ENCODE results near the gene CDK2AP2.

The CDK2AP2 gene

DNA sequence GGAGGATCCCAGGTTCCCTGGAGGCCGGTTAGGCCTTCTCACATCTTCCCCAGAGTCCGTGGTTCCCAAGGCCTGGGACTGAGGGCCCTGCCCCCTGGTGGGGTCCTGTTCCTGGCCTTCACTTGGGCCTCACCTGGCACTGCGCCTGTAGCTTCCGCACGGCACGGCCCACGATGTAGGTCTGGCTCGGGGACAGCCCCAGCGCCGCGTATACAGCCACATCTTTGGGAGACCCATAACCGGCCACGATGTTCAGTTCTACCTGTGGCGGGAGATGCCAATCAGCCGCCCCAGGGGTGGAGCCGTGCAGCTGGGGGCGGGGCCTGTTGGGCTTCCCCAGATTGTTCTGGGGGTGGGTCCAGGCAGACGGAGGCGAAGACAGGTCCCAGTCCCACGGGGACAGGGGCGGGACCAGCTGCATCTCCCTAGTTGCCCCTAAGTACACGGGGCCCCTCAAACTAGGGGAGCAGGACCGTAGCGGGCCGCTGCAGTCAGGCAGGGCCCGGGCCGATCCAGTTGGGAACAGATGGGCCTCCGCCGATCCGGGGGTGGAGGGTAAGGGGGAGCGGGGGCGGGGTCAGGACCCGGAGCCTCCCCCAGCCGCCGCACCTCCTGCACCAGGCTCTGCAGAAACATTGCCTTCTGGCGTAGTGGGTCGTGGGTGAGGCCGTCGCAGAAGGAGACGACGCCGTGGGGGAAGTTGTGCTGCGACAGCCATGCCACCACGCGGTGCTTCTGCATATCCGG, 15.0 kb downstream of the CDK2AP2 start:
- DNase-seq (ENCODE audit: insufficient read length, low spot score) (peak; percentile 55), FAIRE-seq (no peak)
- TF ChIP-seq TAF1 (IDR thresholded peaks at IDR 0.05; ENCODE audit: low read depth, low read length) (no peak), PAX5 (IDR thresholded peaks at IDR 0.05; ENCODE audit: insufficient read depth, low read length, severe bottlenecking) (no peak), POLR2AphosphoS5 (IDR thresholded peaks at IDR 0.05; ENCODE audit: low read depth, low read length) (no peak), SPI1 (IDR thresholded peaks at IDR 0.05; ENCODE audit: low read depth, low read length) (no peak), POU2F2 (IDR thresholded peaks at IDR 0.05; ENCODE audit: low read depth, low read length) (no peak), POLR2A (IDR thresholded peaks at IDR 0.05; ENCODE audit: low read depth, low read length) (no peak)

DNA sequence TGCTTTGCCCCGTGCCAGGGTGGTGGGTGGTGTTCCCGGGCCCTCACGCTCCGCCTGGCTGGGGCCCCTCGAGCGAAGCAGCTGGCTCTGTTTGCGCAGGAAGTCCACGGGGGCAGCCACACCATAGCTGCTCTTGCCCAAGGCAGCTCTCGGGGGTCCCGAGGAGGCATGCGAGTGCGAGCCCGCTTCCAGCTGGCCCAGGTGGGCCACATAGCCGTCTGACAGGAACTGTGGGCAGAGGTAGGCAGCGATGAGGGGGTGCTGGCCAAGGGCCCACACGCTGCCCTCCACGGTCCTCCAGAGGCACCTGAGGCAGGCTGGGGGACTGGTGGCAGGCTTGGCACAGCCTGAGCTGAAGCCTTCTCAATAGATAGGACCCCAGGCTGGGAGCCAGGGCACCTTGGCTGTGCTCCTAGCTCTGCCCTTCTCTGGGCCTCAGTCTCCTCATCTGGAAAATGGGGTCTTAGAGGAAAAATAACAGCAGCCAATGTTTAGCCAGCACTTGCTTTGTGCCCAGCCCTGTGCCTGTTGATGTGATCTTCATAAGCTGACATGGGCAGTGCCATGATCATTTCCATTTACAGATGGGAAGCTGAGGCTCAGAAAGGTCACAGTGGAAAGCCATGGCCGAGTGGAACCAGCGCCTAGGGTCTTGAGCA, 15.8 kb downstream of the CDK2AP2 start:
- DNase-seq (ENCODE audit: insufficient read length, low spot score) (no peak), FAIRE-seq (no peak)
- TF ChIP-seq POLR2A (IDR thresholded peaks at IDR 0.05; ENCODE audit: low read depth, low read length) = no peak
- TF ChIP-seq POU2F2 (IDR thresholded peaks at IDR 0.05; ENCODE audit: low read depth, low read length) = no peak

DNA sequence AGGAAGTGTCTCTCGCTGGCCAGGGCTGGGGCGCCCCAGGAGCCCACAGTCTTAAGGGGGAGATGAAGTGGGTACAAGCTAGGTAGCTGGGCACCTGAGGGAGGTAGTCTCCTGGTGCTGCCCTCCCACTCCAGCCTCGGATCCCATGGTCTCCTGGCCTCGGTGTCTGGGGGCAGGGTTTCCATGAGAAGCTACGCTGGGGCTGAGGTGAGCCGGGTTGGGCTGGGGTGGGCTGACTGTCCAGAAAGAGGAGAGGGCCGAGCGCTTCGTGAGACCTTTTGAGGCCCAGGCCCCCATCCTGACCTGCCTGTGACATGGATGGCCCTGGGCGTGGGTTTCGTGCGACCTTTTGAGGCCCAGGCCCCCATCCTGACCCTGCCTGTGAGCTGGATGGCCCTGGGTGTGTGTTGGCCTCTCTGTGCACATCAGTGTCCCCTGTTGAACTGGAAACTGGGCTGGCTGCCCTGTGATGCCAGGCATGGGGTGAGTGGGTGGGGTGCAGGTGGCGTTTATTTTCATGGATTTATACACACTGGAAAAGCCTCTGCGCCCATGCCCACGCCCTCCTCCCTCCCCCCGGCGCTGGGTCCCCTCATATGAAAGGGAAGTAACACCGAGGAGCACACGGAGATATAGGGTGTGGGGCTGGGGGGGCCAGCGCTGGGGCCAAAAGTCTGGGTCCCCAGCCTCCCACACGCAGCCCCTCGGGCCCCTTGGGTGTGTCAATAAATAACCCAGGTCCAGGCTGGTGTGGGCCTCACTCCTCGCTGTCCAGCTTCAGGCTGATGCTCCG, 16.5 kb downstream of the CDK2AP2 start:
- FAIRE-seq (no peak), DNase-seq (ENCODE audit: insufficient read length, low spot score) (no peak)
- TF ChIP-seq POLR2AphosphoS5 (IDR thresholded peaks at IDR 0.05; ENCODE audit: low read depth, low read length) = peak; percentile 2; the same call in 1 of the 2 replicates
- no peak for TF ChIP-seq POU2F2 (IDR thresholded peaks at IDR 0.05; ENCODE audit: low read depth, low read length)
- TF ChIP-seq POLR2A (IDR thresholded peaks at IDR 0.05; ENCODE audit: low read depth, low read length) = no peak

DNA sequence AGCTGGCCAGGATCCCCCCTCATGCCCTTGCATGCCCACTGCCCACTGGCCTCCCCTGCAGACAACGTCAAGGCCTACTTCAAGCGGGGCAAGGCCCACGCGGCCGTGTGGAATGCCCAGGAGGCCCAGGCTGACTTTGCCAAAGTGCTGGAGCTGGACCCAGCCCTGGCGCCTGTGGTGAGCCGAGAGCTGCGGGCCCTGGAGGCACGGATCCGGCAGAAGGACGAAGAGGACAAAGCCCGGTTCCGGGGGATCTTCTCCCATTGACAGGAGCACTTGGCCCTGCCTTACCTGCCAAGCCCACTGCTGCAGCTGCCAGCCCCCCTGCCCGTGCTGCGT, 17.3 kb downstream of the CDK2AP2 start:
- DNase-seq (ENCODE audit: insufficient read length, low spot score) = peak; percentile 9
- TF ChIP-seq POU2F2 (IDR thresholded peaks at IDR 0.05; ENCODE audit: low read depth, low read length) (no peak), TAF1 (IDR thresholded peaks at IDR 0.05; ENCODE audit: low read depth, low read length) (no peak), SPI1 (IDR thresholded peaks at IDR 0.05; ENCODE audit: low read depth, low read length) (no peak)
- FAIRE-seq = no peak

DNA sequence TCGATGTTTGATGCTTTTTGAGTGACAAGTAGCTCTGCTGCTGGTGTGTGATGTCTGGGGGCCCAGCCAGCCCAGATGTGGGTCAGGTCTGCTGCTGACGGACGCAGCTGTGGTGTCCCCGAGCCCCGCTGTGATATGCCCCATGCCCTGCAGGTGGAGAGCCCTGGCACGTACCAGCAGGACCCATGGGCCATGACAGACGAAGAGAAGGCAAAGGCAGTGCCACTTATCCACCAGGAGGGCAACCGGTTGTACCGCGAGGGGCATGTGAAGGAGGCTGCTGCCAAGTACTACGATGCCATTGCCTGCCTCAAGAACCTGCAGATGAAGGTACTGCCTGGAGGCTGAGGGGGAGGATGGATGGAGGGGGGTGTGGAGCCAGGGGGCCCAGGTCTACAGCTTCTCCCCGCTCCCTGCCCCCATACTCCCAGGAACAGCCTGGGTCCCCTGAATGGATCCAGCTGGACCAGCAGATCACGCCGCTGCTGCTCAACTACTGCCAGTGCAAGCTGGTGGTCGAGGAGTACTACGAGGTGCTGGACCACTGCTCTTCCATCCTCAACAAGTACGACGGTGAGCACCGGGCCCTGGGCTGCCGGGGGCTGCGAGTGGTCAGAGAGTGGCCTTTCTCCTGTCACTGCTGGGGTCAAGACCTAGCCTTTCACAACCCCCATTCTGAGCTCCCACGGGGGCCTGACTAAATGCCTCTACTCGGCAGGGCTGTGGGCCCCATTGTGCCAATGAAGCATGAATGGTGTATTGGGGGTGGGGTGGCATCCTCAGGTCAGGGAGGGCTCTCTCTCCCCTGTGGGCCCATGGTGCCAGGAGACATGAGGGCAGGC, 17.9 kb downstream of the CDK2AP2 start:
- TF ChIP-seq PAX5 (IDR thresholded peaks at IDR 0.05; ENCODE audit: insufficient read depth, low read length, severe bottlenecking) = no peak
- TF ChIP-seq POLR2AphosphoS5 (IDR thresholded peaks at IDR 0.05; ENCODE audit: low read depth, low read length) = no peak
- no peak for TF ChIP-seq POU2F2 (IDR thresholded peaks at IDR 0.05; ENCODE audit: low read depth, low read length)
- no peak for TF ChIP-seq POLR2A (IDR thresholded peaks at IDR 0.05; ENCODE audit: low read depth, low read length)
- no peak for TF ChIP-seq TAF1 (IDR thresholded peaks at IDR 0.05; ENCODE audit: low read depth, low read length)
- TF ChIP-seq SPI1 (IDR thresholded peaks at IDR 0.05; ENCODE audit: low read depth, low read length) = no peak
- DNase-seq (ENCODE audit: insufficient read length, low spot score) (no peak), FAIRE-seq (no peak)

DNA sequence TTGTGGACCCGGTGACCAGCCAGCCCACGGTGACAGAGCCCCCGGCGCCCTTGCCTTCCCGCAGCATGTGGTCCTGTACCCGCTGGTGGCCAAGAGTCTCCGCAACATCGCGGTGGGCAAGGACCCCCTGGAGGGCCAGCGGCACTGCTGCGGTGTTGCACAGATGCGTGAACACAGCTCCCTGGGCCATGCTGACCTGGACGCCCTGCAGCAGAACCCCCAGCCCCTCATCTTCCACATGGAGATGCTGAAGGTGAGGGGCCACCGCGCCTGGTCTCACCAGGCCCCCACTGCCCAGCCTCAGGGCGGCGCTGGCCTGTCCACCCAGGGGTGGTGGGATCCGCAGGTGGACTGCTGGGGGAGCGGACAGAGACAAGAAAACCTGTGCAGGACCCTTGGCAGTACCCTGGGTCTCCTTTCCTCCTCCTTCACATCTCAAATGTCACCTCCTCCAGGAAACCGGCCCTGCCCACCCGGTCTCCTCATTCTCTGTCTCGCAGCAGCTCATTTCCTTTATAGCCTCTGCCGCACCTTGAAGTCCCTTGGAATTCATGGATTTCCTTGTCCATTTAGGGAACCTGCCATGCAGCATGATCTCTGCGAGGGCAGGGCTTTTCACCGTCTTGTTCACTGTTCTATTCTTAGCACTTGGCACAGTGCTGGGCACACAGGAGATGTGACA, 18.6 kb downstream of the CDK2AP2 start:
- FAIRE-seq (peak; percentile 45), DNase-seq (ENCODE audit: insufficient read length, low spot score) (no peak)
- TF ChIP-seq PAX5 (IDR thresholded peaks at IDR 0.05; ENCODE audit: insufficient read depth, low read length, severe bottlenecking) (no peak), POU2F2 (IDR thresholded peaks at IDR 0.05; ENCODE audit: low read depth, low read length) (no peak), TAF1 (IDR thresholded peaks at IDR 0.05; ENCODE audit: low read depth, low read length) (no peak), POLR2AphosphoS5 (IDR thresholded peaks at IDR 0.05; ENCODE audit: low read depth, low read length) (no peak), POLR2A (IDR thresholded peaks at IDR 0.05; ENCODE audit: low read depth, low read length) (no peak), SPI1 (IDR thresholded peaks at IDR 0.05; ENCODE audit: low read depth, low read length) (no peak)

DNA sequence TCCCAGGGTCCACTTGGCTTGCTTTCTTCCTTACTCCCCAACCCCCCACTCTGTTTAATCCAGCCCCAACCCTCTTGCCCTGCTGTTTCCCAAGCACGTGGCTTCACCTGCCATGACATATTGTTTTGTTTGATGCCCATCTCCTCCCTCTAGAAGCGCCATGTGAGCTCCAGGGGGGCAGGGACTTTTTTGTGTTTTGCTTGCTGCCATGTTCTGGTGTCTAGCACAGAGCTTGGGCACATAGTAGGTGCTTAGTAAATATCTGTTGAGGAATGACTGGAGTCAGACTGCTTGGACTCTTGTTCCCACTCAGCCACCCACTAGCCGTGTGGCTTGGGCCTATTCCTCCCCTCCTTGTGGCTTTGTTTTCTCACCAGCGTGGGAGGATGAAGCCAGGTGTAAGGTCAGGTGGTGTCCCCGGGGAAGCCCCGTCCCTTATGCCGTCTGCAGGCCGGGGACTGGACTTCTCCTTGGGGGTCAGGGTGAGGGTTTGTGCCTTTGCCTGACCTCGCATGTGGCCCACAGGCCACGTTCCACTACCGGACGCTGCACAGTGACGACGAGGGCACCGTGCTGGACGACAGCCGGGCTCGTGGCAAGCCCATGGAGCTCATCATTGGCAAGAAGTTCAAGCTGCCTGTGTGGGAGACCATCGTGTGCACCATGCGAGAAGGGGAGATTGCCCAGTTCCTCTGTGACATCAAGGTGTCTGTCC, 21.3 kb downstream of the CDK2AP2 start:
- no peak for TF ChIP-seq PAX5 (IDR thresholded peaks at IDR 0.05; ENCODE audit: insufficient read depth, low read length, severe bottlenecking)
- TF ChIP-seq TAF1 (IDR thresholded peaks at IDR 0.05; ENCODE audit: low read depth, low read length) = no peak
- peak; percentile 82 for TF ChIP-seq SPI1 (IDR thresholded peaks at IDR 0.05; ENCODE audit: low read depth, low read length)
- TF ChIP-seq POLR2A (IDR thresholded peaks at IDR 0.05; ENCODE audit: low read depth, low read length) = no peak
- peak; percentile 50; the same call in 1 of the 2 replicates for TF ChIP-seq POLR2AphosphoS5 (IDR thresholded peaks at IDR 0.05; ENCODE audit: low read depth, low read length)
- peak; percentile 84 for TF ChIP-seq POU2F2 (IDR thresholded peaks at IDR 0.05; ENCODE audit: low read depth, low read length)
- DNase-seq (ENCODE audit: insufficient read length, low spot score) = peak; percentile 71
- peak; percentile 97 for FAIRE-seq

DNA sequence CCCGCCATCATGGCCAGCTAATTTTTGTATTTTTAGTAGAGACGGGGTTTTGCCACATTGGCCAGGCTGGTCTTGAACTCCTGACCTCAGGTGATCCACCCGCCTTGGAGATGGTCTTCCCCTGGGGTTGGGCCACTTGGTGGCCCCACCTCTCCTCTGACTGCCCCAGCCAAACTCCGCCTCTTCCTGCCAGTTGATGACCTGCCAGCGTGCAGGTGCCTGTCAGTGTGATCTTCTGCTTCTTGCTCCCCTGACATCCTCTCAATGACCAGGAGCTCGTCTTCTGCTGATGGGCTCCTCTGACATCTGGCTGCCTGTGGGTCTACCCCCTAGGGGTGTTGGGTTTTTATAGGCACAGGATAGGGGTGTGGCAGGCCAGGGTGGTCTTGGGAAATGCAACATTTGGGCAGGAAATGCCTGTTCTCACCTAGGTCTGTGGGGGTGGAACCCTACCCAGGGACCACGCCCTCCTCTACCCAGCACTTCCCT, 22.0 kb downstream of the CDK2AP2 start:
- TF ChIP-seq POLR2AphosphoS5 (IDR thresholded peaks at IDR 0.05; ENCODE audit: low read depth, low read length) = peak; percentile 75; the same call in 1 of the 2 replicates
- 0 out of 2 replicates have a peak, but pooled peaks have one; percentile 50 for TF ChIP-seq TAF1 (IDR thresholded peaks at IDR 0.05; ENCODE audit: low read depth, low read length)
- TF ChIP-seq POU2F2 (IDR thresholded peaks at IDR 0.05; ENCODE audit: low read depth, low read length) = peak; percentile 45; the same call in 1 of the 2 replicates
- peak; percentile 57; the same call in 1 of the 2 replicates for TF ChIP-seq POLR2A (IDR thresholded peaks at IDR 0.05; ENCODE audit: low read depth, low read length)
- peak; percentile 93 for FAIRE-seq
- peak; percentile 29 for DNase-seq (ENCODE audit: insufficient read length, low spot score)
